Measurements from ENCODE around the gene TNFRSF12A. TPM values are rescaled to one million over a fixed set of nuclear protein-coding genes. Genes with fewer than 3 reads are reported as not detected.
"Not testable (repeated sequence)": the region's sequence is repeated elsewhere in the genome, so short reads cannot be mapped to it uniquely, and the experiment has no call there.

Gene TNFRSF12A
- polyA plus RNA-seq, 1 donor (not counting 4 experiments of a cell fraction or from before 2014, with no cell fraction given) = 147 TPM

DNA sequence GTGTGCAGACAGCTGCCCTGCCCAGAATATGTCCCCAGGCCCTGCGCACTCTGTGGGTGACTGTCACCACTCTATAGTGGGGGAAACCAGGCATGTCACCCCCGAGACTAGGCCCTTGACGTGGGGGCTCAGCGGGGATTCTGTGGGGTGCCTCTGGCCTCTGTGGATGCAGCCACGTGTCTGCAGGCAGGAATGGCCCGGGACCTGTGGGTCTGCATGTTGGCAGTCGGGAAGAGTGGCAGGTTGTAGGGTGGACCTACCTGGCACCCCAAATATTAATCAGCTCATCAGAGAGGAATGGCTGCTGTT, 46.2 kb downstream of the TNFRSF12A start:
- DNase-seq (ENCODE audit: low read depth, low spot score) (no peak), FAIRE-seq (no peak)
- H3K79me2 ChIP-seq (ENCODE audit: control insufficient read depth, insufficient read depth, low read length) = no peaks in the 10 kb centered on the region
- no peak overlapping the region for H3K4me3 ChIP-seq (ENCODE audit: control insufficient read depth in 2 of 3, extremely low read depth in 1 of 3, insufficient read depth in 2 of 3, low read depth in 1 of 3, low read length in 3 of 3)
- no peak overlapping the region for H3K4me2 ChIP-seq (ENCODE audit: control insufficient read depth, extremely low read depth, insufficient read depth, low read depth, low read length)
- TF ChIP-seq EZH2 (IDR thresholded peaks at IDR 0.05; ENCODE audit: low read length) = no peak
- TF ChIP-seq, protein P1, sequence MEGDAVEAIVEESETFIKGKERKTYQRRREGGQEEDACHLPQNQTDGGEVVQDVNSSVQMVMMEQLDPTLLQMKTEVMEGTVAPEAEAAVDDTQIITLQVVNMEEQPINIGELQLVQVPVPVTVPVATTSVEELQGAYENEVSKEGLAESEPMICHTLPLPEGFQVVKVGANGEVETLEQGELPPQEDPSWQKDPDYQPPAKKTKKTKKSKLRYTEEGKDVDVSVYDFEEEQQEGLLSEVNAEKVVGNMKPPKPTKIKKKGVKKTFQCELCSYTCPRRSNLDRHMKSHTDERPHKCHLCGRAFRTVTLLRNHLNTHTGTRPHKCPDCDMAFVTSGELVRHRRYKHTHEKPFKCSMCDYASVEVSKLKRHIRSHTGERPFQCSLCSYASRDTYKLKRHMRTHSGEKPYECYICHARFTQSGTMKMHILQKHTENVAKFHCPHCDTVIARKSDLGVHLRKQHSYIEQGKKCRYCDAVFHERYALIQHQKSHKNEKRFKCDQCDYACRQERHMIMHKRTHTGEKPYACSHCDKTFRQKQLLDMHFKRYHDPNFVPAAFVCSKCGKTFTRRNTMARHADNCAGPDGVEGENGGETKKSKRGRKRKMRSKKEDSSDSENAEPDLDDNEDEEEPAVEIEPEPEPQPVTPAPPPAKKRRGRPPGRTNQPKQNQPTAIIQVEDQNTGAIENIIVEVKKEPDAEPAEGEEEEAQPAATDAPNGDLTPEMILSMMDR (optimal IDR thresholded peaks at IDR 0.05 in 1 of 3, IDR thresholded peaks at IDR 0.05 in 1 of 3, conservative IDR thresholded peaks at IDR 0.05 in 1 of 3; ENCODE audit: extremely low read depth in 1 of 3, insufficient read depth in 2 of 3, low read length in 3 of 3) = no peak
- H3K9me1 ChIP-seq (ENCODE audit: control insufficient read depth, extremely low read depth, insufficient read depth, low read length) = no peaks in the 10 kb centered on the region
- H4K20me1 ChIP-seq (ENCODE audit: control insufficient read depth, extremely low read depth, insufficient read depth, low read length) = no peaks in the 10 kb centered on the region
- H3K27me3 ChIP-seq (ENCODE audit: control insufficient read depth, extremely low read depth, insufficient read depth, low read length) = no peaks in the 10 kb centered on the region
- H3K4me1 ChIP-seq (ENCODE audit: control insufficient read depth, extremely low read depth, insufficient read depth, low read length) = peaks cover 5% of the 10 kb centered on the region
- H2AFZ ChIP-seq (ENCODE audit: control insufficient read depth, low read length) = no peak overlapping the region
- dilution Hi-C loops (cut with MboI; ENCODE audit: extremely low pct_ligation_motif_present, low sequenced_read_pairs) = no loop called here
- no peak overlapping the region for H3K9ac ChIP-seq (ENCODE audit: control insufficient read depth, extremely low read depth, insufficient read depth, low read length)
- no peak overlapping the region for H3K27ac ChIP-seq (ENCODE audit: control insufficient read depth, insufficient read depth, low read length)
- H3K36me3 ChIP-seq (ENCODE audit: control insufficient read depth in 2 of 2, extremely low read depth in 1 of 2, insufficient read depth in 2 of 2, low read length in 2 of 2) = no peaks in the 10 kb centered on the region
- no peaks in the 10 kb centered on the region for H3K9me3 ChIP-seq (ENCODE audit: control insufficient read depth, low read depth, low read length)

DNA sequence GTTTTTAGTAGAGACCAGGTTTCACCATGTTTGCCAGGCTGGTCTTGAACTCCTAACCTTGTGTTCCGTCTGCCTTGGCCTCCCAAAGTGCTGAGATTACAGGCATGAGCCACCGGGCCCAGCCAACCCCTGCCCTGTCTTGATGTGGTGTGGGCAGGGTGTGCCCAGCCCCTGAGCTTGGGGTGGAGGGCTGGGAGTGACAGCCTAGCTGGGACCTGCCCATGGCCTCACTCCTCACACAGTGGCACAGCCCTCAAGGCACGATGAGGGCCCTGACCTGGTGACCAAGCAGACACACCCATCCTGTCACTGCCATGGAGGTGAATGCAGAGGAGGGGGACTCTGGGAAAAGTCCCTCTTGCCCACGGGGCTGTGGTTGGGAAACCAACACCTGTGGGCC, 48.3 kb downstream of the TNFRSF12A start:
- no peak overlapping the region for H3K9ac ChIP-seq (ENCODE audit: control insufficient read depth, extremely low read depth, insufficient read depth, low read length)
- DNase-seq (ENCODE audit: low read depth, low spot score) (no peak), FAIRE-seq (no peak)
- H3K27me3 ChIP-seq (ENCODE audit: control insufficient read depth, extremely low read depth, insufficient read depth, low read length) = no peaks in the 10 kb centered on the region
- H3K4me3 ChIP-seq (ENCODE audit: control insufficient read depth in 2 of 3, extremely low read depth in 1 of 3, insufficient read depth in 2 of 3, low read depth in 1 of 3, low read length in 3 of 3) = no peak overlapping the region
- H3K27ac ChIP-seq (ENCODE audit: control insufficient read depth, insufficient read depth, low read length) = no peak overlapping the region
- no peak overlapping the region for H3K4me2 ChIP-seq (ENCODE audit: control insufficient read depth, extremely low read depth, insufficient read depth, low read depth, low read length)
- H3K79me2 ChIP-seq (ENCODE audit: control insufficient read depth, insufficient read depth, low read length) = no peaks in the 10 kb centered on the region
- H4K20me1 ChIP-seq (ENCODE audit: control insufficient read depth, extremely low read depth, insufficient read depth, low read length) = no peaks in the 10 kb centered on the region
- dilution Hi-C loops (cut with MboI; ENCODE audit: extremely low pct_ligation_motif_present, low sequenced_read_pairs) = no loop called here
- H3K9me1 ChIP-seq (ENCODE audit: control insufficient read depth, extremely low read depth, insufficient read depth, low read length) = no peaks in the 10 kb centered on the region
- H3K9me3 ChIP-seq (ENCODE audit: control insufficient read depth, low read depth, low read length) = no peaks in the 10 kb centered on the region
- H2AFZ ChIP-seq (ENCODE audit: control insufficient read depth, low read length) = no peak overlapping the region
- TF ChIP-seq EZH2 (IDR thresholded peaks at IDR 0.05; ENCODE audit: low read length) = no peak
- TF ChIP-seq, protein P1 (optimal IDR thresholded peaks at IDR 0.05 in 1 of 3, IDR thresholded peaks at IDR 0.05 in 1 of 3, conservative IDR thresholded peaks at IDR 0.05 in 1 of 3; ENCODE audit: extremely low read depth in 1 of 3, insufficient read depth in 2 of 3, low read length in 3 of 3) = no peak
- H3K4me1 ChIP-seq (ENCODE audit: control insufficient read depth, extremely low read depth, insufficient read depth, low read length) = peaks cover 5% of the 10 kb centered on the region
- no peaks in the 10 kb centered on the region for H3K36me3 ChIP-seq (ENCODE audit: control insufficient read depth in 2 of 2, extremely low read depth in 1 of 2, insufficient read depth in 2 of 2, low read length in 2 of 2)

DNA sequence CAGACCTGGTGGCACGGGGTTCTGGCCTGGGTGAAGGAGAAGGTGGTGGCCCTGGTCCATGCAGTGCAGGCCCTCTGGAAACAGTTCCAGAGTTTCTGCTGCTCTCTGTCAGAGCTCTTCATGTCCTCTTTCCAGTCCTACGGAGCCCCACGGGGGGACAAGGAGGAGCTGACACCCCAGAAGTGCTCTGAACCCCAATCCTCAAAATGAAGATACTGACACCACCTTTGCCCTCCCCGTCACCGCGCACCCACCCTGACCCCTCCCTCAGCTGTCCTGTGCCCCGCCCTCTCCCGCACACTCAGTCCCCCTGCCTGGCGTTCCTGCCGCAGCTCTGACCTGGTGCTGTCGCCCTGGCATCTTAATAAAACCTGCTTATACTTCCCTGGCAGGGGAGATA, 49.0 kb downstream of the TNFRSF12A start:
- H3K9me3 ChIP-seq (ENCODE audit: control insufficient read depth, low read depth, low read length); H3K4me2 ChIP-seq (ENCODE audit: control insufficient read depth, extremely low read depth, insufficient read depth, low read depth, low read length); dilution Hi-C loops (cut with MboI; ENCODE audit: extremely low pct_ligation_motif_present, low sequenced_read_pairs); H2AFZ ChIP-seq (ENCODE audit: control insufficient read depth, low read length); H4K20me1 ChIP-seq (ENCODE audit: control insufficient read depth, extremely low read depth, insufficient read depth, low read length); H3K4me1 ChIP-seq (ENCODE audit: control insufficient read depth, extremely low read depth, insufficient read depth, low read length); H3K4me3 ChIP-seq (ENCODE audit: control insufficient read depth in 2 of 3, extremely low read depth in 1 of 3, insufficient read depth in 2 of 3, low read depth in 1 of 3, low read length in 3 of 3); H3K27me3 ChIP-seq (ENCODE audit: control insufficient read depth, extremely low read depth, insufficient read depth, low read length); H3K27ac ChIP-seq (ENCODE audit: control insufficient read depth, insufficient read depth, low read length); H3K9ac ChIP-seq (ENCODE audit: control insufficient read depth, extremely low read depth, insufficient read depth, low read length); FAIRE-seq; H3K79me2 ChIP-seq (ENCODE audit: control insufficient read depth, insufficient read depth, low read length); DNase-seq (ENCODE audit: low read depth, low spot score); H3K9me1 ChIP-seq (ENCODE audit: control insufficient read depth, extremely low read depth, insufficient read depth, low read length); H3K36me3 ChIP-seq (ENCODE audit: control insufficient read depth in 2 of 2, extremely low read depth in 1 of 2, insufficient read depth in 2 of 2, low read length in 2 of 2): not testable (repeated sequence)
